Measurements from ENCODE around the gene PKDCC. TPM values are rescaled to one million over a fixed set of nuclear protein-coding genes. Genes with fewer than 3 reads are reported as not detected.

The PKDCC gene
- total and polyA plus RNA-seq, 2 of the 8 experiments (the other 6 are each of a cell fraction or from before 2014, with no cell fraction given), result 49.9 to 80.1 TPM

DNA sequence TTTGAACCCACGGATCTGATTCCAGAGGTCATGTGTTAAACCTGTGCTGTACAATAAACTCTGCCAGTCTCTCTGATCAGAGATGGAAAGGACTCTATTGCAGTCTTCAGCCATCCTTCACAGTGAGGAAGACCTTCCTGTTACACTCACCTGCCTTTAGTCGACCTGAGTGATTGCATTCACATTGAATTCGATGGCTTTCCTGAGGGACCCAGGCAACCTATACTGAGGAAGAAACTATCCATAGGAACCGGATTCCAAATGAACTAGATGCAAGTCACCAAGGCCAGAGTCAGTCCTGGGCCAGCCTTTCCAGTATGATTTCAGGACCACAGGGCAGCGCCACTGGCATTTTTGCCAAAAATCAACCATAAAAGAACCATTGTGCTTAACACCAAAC lies 56.8 kb downstream of the PKDCC start (continued):
- TF ChIP-seq FOSL1 (IDR thresholded peaks at IDR 0.05; ENCODE audit: insufficient read depth, low read depth, low read length) (no peak), KDM4A (IDR thresholded peaks at IDR 0.05; ENCODE audit: low read depth, low read length, severe bottlenecking) (no peak), BACH1 (IDR thresholded peaks at IDR 0.05; ENCODE audit: low read length) (no peak), EGR1 (IDR thresholded peaks at IDR 0.05; ENCODE audit: borderline replicate concordance, low read depth, low read length) (no peak), HDAC6 (IDR thresholded peaks at IDR 0.05; ENCODE audit: low read depth, low read length) (no peak)
- TF ChIP-seq, protein P1, sequence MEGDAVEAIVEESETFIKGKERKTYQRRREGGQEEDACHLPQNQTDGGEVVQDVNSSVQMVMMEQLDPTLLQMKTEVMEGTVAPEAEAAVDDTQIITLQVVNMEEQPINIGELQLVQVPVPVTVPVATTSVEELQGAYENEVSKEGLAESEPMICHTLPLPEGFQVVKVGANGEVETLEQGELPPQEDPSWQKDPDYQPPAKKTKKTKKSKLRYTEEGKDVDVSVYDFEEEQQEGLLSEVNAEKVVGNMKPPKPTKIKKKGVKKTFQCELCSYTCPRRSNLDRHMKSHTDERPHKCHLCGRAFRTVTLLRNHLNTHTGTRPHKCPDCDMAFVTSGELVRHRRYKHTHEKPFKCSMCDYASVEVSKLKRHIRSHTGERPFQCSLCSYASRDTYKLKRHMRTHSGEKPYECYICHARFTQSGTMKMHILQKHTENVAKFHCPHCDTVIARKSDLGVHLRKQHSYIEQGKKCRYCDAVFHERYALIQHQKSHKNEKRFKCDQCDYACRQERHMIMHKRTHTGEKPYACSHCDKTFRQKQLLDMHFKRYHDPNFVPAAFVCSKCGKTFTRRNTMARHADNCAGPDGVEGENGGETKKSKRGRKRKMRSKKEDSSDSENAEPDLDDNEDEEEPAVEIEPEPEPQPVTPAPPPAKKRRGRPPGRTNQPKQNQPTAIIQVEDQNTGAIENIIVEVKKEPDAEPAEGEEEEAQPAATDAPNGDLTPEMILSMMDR (IDR thresholded peaks at IDR 0.05; ENCODE audit: control extremely low read depth in 1 of 3, insufficient read depth in 1 of 3, low read depth in 1 of 3, low read length in 3 of 3), result no peak
